NB4 (cell line): ENCODE results near the gene ZNF615.
"Not testable (repeated sequence)": the region's sequence is repeated elsewhere in the genome, so short reads cannot be mapped to it uniquely, and the experiment has no call there.

Experiments
- POLR2A ChIP-seq: IDR thresholded peaks from 2 replicates; pipeline ENCODE4 v1.6.1; 2011; ENCODE audit warnings: mild to moderate bottlenecking; ENCODE audit not compliant: insufficient read length; ENCODE audit errors: extremely low read depth
- TF ChIP-seq, protein P1 (sequence below): IDR thresholded peaks from one replicate; pipeline ENCODE4 v1.5.1; 2012; ENCODE audit warnings: low read depth, low read length

- TF ChIP-seq, protein P1, sequence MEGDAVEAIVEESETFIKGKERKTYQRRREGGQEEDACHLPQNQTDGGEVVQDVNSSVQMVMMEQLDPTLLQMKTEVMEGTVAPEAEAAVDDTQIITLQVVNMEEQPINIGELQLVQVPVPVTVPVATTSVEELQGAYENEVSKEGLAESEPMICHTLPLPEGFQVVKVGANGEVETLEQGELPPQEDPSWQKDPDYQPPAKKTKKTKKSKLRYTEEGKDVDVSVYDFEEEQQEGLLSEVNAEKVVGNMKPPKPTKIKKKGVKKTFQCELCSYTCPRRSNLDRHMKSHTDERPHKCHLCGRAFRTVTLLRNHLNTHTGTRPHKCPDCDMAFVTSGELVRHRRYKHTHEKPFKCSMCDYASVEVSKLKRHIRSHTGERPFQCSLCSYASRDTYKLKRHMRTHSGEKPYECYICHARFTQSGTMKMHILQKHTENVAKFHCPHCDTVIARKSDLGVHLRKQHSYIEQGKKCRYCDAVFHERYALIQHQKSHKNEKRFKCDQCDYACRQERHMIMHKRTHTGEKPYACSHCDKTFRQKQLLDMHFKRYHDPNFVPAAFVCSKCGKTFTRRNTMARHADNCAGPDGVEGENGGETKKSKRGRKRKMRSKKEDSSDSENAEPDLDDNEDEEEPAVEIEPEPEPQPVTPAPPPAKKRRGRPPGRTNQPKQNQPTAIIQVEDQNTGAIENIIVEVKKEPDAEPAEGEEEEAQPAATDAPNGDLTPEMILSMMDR: not testable (repeated sequence)
- TF ChIP-seq POLR2A: not testable (repeated sequence)
These were observed 18.4 kb upstream of the ZNF615 start for GRCh38 chr19:52026255-52026990.
